Tibial nerve (tissue), 4 donors: ENCODE measurements around the gene HSP90AB1. TPM values are rescaled to one million over a fixed set of nuclear protein-coding genes. Genes with fewer than 3 reads are reported as not detected.

Source experiments
- DNase-seq, 2 donors: peaks; one replicate each; pipeline ENCODE4 v3.0.0-alpha.2; 2019; ENCODE audit warnings: low spot score in 2 of 2
- H3K27ac ChIP-seq, 4 donors: fragments of 200-600 bp; sonication (generic) in 3 of 4; one replicate each; pipeline ENCODE4 v1.5.1; 2017 to 2019; ENCODE audit warnings: mild to moderate bottlenecking in 1 of 4
- H3K27me3 ChIP-seq, 2 donors: fragments of 200-600 bp; sonication (generic) in 1 of 2; one replicate each; pipeline versions ENCODE4 v1.5.1 to v1.6.0; 2017 to 2019
- H3K36me3 ChIP-seq, 3 donors: fragments of 200-600 bp; sonication (generic); one replicate each; pipeline ENCODE4 v1.5.1; 2018 to 2019
- H3K4me1 ChIP-seq, 4 donors: fragments of 200-600 bp; sonication (generic) in 3 of 4; one replicate each; pipeline ENCODE4 v1.5.1; 2017 to 2019
- H3K4me3 ChIP-seq, 4 donors: fragments of 200-600 bp; sonication (generic) in 3 of 4; one replicate each; pipeline ENCODE4 v1.5.1; 2017 to 2019; ENCODE audit warnings: mild to moderate bottlenecking in 1 of 4, moderate library complexity in 1 of 4
- H3K9me3 ChIP-seq, 4 donors: fragments of 200-600 bp; sonication (generic) in 3 of 4; one replicate each; pipeline ENCODE4 v1.5.1; 2017 to 2019
- CTCF ChIP-seq, 5 experiments: fragments of 200-600 bp in 3 of 5; fragments of 450-650 bp in 2 of 5; sonication (generic) in 3 of 5; IDR thresholded peaks; one replicate each; pipeline ENCODE4 v1.5.1; 2016 to 2019; ENCODE audit warnings: antibody characterized with exemption in 5 of 5, mild to moderate bottlenecking in 3 of 5, moderate library complexity in 2 of 5
- EP300 ChIP-seq, 2 donors: sonication (generic); formaldehyde crosslinking; IDR thresholded peaks; one replicate each; pipeline ENCODE4 v1.6.1; 2017; ENCODE audit warnings: antibody characterized with exemption in 2 of 2, mild to moderate bottlenecking in 1 of 2
- POLR2A ChIP-seq, 2 donors: fragments of 450-650 bp; IDR thresholded peaks; one replicate each; pipeline ENCODE4 v1.6.1; 2017; ENCODE audit warnings: antibody characterized with exemption in 2 of 2, mild to moderate bottlenecking in 2 of 2, moderate library complexity in 2 of 2
- WGBS, 2 donors: methylation state at CpG; one replicate each; pipeline ENCODE4 v1.1.5; 2018; 5-methylcytosine and 5-hydroxymethylcytosine counted together
- total RNA-seq, 4 donors: library from RNA; depleted of rRNA; stranded (reverse); fragments of >200 nt; gene quantifications; one replicate each; pipeline ENCODE4 v1.1.0, GENCODE V29; 2016

HSP90AB1 gene
- total RNA-seq, 4 donors from 2014 or later, result 485 to 580 (median 543) TPM

DNA sequence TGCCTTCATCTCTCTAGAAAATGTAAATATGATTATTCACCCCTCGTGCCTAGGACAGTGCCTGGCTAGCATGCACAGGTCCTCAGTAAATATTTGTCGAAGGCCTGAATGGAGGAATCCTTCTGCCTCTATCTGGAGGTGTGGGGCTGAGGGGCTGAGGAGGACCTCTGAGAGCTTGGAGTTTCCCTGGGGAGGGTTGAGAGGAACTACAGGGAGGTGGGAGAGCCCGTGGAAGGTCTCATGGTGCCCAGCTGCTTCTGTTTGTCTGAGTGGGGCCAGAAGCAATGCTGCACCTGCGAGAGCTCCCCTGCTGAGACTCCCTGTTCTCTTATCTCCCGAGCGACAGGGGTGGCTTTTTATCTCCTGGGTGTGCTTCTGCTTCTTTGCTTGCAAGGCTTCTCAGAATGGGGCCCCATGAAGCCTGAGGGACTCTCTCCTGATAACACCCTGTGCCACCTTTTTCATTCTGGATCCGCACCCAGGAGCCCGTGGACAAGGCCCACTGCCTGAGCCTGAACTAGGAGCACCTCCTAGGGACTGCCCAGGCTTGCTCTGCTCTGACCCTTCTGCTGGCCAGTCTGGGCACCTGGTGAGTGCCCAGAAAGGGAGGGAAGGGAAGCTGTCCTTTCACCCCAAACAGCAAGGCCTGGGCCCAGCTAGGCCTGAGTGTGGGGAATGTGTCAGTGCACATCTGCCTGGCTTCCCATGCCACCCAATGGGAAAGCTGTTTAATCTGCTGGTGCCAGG, 21.1 kb upstream of the HSP90AB1 start:
- DNase-seq, result no peak
- Histone ChIP-seq H3K36me3 (peaks cover 0 to 15% (median 0%) of the 10 kb centered on the region in 3 donors), H3K4me3 (no peak overlapping the region), H3K27ac (peak overlapping the region in 3 of 4 donors; percentile 60 to 74 (median 70)), H3K4me1 (peaks cover 0 to 94% (median 49%) of the 10 kb centered on the region in 4 donors), H3K9me3 (no peaks in the 10 kb centered on the region), H3K27me3 (no peaks in the 10 kb centered on the region)
- WGBS, 2 donors, result 80 to 84% methylated on average over 8 of the region's 8 CpGs
- TF ChIP-seq POLR2A (IDR thresholded peaks at IDR 0.05) (no peak), CTCF (IDR thresholded peaks at IDR 0.05) (no peak), EP300 (IDR thresholded peaks at IDR 0.05) (no peak)

GRCh38 chr6:44226368-44227147, 20.3 kb upstream of the HSP90AB1 start:
- Histone ChIP-seq H3K27ac (peak overlapping the region in 3 of 4 donors; percentile 60 to 74 (median 70)), H3K9me3 (no peaks in the 10 kb centered on the region), H3K4me3 (peak overlapping the region in 1 of 4 donors; percentile 8), H3K27me3 (no peaks in the 10 kb centered on the region), H3K4me1 (peaks cover 0 to 94% (median 46%) of the 10 kb centered on the region in 4 donors), H3K36me3 (peaks cover 0 to 23% (median 0%) of the 10 kb centered on the region in 3 donors)
- TF ChIP-seq POLR2A (IDR thresholded peaks at IDR 0.05) (no peak), CTCF (IDR thresholded peaks at IDR 0.05) (no peak), EP300 (IDR thresholded peaks at IDR 0.05) (no peak)
- no peak for DNase-seq
- 40 to 52% methylated on average over 15 of the region's 15 CpGs for WGBS, 2 donors

GRCh38 chr6:44227148-44227793, 19.6 kb upstream of the HSP90AB1 start:
- Histone ChIP-seq H3K36me3 (peaks cover 0 to 30% (median 0%) of the 10 kb centered on the region in 3 donors), H3K9me3 (no peaks in the 10 kb centered on the region), H3K4me3 (peak overlapping the region in 1 of 4 donors; percentile 8), H3K27ac (peak overlapping the region in 3 of 4 donors; percentile 60 to 74 (median 70)), H3K4me1 (peaks cover 0 to 87% (median 41%) of the 10 kb centered on the region in 4 donors), H3K27me3 (no peaks in the 10 kb centered on the region)
- DNase-seq, result no peak
- TF ChIP-seq POLR2A (IDR thresholded peaks at IDR 0.05) (no peak), CTCF (IDR thresholded peaks at IDR 0.05) (no peak), EP300 (IDR thresholded peaks at IDR 0.05) (no peak)
- 65 to 72% methylated on average over 7 of the region's 7 CpGs for WGBS, 2 donors

DNA sequence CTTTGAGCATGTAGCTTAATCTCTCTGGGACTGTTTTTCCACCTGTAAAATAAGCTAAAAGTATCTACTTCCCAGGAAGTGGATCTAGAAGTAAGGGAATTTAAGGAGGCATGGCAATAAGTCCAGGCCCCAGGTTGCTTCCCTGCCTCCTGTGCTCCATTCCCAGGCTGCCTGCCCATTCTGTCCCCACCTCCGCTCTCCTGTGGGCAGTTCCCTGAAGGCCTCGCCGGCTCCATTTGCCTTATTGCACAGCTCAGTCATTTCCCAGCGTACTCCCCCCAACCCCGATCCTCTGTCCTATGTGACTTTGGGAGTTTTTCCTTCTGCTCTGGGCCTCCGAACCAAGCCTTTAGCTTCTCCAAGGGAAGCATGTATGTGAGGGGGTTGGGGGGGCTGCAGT, 18.9 kb upstream of the HSP90AB1 start:
- 76 to 81% methylated on average over 6 of the region's 6 CpGs for WGBS, 2 donors
- peaks cover 0 to 37% (median 0%) of the 10 kb centered on the region in 3 donors for H3K36me3 ChIP-seq
- H3K9me3 ChIP-seq, result no peaks in the 10 kb centered on the region
- TF ChIP-seq CTCF (IDR thresholded peaks at IDR 0.05) (no peak), EP300 (IDR thresholded peaks at IDR 0.05) (no peak), POLR2A (IDR thresholded peaks at IDR 0.05) (no peak)
- H3K4me1 ChIP-seq, result peaks cover 0 to 87% (median 33%) of the 10 kb centered on the region in 4 donors
- peak overlapping the region in 2 of 4 donors; percentile 70 to 74 for H3K27ac ChIP-seq
- H3K4me3 ChIP-seq, result no peak overlapping the region
- H3K27me3 ChIP-seq, result no peaks in the 10 kb centered on the region
- no peak for DNase-seq
